Activated T-helper 1 cell treated with anti-CD3 and anti-CD28 coated beads, Interleukin-2, amount 50 U/mL, for 16 hours (primary cell): ENCODE results near the gene PSMB9.

Source experiments
- DNase-seq, 2 donors: peaks; one replicate each; pipeline ENCODE4 v3.0.0-alpha.2; 2020; ENCODE audit warnings: low read depth in 1 of 2, low spot score in 1 of 2

The PSMB9 gene

DNA sequence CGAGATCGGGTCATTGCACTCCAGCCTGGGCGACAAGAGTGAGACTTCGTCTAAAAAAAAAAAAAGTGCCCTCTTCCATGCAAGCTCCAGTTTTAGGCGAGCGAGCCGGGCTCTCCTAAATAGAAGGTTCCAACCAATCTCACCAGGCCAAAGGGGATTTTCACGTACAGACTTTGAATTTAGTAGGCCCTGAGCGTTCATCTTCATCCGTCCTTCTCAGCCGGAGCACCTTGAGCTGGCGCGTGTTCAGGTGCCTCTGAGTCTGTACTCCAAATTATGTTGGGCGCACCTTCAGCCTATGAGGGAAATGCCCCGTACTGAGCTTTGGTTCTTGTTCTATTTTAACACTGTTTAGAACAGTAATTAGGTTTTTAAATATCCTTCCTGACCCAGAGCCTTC is 14.6 kb upstream of the PSMB9 start:
- DNase-seq: no peak

DNA sequence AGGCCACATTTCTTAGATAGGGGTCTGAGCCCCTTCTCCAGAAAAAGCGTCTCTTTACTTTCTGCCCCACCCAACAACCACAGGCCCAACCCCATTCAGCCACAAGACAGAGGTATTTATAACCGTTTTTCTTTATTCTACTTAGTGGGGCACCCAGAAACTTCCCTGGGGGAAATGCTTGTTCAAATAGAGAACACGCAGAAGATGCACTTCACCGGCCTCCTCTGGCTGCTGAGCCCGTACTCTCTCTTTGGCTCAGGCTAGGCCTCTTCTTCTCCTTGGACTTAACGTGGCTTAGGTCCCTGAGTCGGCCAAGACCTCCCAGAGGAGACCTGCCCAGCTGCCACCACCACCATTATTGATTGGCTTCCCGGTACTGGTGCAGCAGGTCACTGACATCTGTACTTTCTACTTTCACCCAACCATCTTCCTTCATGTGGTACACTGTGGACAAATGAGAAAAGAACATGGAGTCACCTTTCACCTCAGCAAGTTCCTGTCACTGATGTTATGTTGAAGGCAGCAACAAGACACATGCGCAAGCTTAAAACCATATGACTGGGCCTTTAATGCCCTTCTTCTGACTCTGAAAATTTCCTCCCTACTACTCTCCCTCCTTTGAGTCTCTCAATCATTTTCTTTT is 13.3 kb upstream of the PSMB9 start:
- DNase-seq: no peak

DNA sequence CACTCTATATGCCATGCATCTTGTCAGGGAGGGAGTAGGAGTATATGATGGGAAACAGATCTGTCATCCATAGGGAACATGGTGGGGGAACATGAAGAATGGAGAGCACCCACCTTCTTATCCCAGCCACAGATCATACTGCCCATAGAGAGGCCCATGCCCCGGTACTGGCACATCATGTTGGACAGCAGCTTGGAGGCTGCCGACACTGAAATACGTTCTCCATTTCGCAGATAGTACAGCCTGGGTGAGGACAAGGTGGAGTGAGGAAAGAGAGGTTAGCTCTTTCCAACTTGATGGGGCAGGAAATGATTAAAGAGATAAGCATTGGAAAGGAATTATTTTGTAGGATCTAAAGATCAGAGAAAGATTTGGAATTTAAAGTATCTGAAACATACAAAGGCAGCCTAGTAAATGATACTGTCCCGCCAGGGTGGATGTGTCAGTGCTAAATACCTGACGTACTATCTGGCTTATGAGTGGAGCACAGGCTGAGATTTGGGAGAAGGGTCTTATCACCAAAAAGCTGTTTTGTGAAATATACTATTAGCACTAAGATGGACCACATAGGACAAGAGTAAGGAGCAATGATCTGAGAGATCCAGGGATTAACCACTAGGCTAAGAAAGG is 11.9 kb upstream of the PSMB9 start:
- no peak for DNase-seq

DNA sequence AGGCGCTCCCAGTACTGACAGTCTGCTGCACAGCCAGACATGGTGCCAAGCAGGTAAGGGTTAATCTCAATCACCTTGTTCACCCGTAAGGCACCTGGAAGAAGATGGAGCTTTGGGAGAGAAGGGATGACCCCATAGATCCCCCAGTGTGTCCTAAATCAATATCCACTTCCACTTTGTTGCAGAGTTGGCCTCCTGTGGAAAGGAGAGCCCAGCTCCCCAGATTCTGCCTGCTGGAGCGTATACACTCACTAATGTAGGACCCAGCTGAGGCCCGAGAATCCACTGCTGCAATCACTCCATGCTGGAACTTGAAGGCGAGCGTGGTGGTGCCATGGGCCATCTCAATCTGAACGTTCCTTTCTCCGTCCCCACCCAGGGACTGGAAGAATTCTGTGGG is 11.3 kb upstream of the PSMB9 start:
- DNase-seq: no peak

DNA sequence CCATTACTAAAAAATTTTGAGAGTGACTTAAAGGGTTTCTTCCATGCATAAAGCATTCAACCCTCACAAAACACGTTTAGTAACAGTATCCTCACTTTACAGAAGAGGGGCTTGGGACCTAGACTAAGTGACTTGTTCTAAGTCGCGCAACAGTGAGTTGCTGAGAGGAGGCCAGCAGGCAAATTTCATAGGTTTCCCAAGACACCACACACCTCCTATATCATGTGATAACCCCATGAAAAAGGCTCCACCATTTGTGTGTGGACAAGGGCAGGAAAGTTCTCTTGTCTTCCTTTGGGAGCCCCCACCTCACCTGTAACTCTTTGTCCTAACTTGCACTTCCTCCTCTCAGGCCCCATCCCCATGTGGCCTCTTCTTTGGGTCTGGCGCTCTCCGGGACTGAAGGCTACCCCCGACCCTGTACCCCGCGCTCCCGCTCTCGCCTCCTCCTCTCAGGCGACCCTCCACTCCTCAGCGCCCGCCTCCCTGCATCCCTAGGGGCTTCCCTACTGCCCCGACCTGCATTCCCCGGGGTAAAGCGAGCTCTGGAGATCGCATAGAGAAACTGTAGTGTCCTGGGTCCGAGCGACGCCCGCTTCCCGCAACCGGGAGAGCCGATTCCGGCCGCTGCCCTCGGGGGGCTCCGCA is 10.5 kb upstream of the PSMB9 start:
- DNase-seq: no peak

DNA sequence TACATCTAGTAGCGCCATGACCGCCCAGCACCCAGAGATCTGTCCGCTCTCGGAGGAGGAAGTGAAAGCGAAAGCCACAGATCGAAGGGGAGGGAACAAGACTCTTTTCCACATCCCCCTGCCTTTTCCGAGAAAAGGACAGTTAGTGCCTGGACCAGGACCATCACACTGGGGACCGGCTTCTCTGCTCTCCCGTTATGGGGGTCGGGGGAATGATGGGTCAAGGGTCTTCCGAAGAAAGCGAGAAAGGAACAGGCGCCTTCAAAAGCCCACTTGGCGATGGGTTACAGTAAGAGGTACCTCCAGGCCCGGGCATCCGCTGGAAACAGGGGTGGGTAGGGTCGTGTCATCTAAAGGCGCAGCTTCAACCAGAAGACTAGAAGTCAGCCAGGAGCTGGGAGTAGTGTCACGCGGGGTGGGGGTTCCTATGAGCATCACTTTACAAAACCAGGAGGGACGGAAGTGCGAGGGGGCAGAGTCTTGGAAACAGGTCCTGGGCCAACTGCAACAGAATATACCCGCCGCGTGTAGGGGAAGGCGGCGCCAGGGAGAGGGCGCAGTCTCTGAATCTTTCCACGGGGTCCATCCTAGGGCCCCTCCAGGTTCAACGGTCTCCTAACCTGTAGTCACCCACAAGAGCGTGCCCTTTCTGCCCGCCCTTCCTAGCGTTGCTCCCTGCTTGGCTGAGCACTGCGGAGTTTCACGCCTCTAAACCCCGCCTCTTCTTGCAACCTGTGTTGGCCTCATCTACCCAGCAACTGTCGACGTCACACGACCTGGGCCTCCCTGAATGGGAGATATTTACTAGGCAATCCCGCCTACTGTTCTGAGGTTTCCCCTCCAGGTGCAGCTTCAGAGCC is 9.8 kb upstream of the PSMB9 start, which contains the start of gene PSMB8:
Gene PSMB8, minus strand, starts transcription at position 69 of the 860 bp plus-strand sequence. Its CDS starts 51 bp downstream, at position 18.
- DNase-seq: peak; percentile 93 to 99

DNA sequence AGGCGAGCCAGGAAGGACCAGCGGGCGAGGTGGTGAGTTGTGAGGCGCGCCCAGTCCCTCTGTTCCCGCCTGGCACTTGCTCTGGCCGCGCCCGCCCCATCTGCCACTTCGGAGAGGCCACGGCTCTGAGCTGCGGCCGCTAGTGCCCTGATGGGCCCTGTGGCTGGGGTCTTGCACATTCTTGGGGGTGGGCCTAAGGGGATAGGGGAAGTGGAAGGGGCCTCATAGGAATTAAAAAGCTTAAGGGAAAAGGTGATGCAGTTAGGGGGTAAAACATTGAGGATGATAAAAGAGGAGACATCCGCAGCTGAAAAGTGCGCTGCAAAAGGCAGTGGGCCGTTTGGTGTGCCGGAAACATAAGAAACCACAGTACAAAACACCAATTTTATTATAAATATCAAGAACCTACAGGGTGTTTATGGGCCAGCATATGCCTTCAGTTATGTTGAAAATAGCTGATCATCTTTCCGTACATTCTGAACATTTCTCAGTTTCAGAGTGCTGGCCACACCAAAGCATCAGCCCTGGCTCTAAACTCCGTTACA is 9.1 kb upstream of the PSMB9 start:
- no peak for DNase-seq

DNA sequence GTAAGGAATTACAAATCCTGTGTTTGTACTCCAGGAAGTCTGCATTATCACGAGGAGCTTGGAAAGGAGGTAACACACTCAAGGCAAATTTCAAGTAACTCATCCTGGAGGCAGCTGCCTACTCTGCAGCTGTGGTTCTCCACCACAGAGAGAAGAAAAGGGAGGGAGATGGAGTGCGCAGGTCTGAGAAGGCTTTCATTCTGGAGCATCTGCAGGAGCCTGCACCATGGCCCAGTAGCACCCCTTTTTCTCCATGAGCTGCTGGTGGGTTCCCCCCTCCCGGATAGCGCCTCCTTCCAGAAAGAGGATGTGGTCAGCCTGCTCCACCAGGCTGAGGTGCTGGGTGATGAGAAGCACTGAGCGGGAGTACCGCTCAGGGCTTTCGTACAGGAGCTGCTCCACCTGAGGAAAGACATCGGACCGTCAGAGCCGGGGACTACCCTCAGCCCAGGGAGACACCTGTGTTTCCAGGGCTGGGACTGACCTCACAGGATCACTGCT is 8.6 kb upstream of the PSMB9 start:
- DNase-seq: no peak

DNA sequence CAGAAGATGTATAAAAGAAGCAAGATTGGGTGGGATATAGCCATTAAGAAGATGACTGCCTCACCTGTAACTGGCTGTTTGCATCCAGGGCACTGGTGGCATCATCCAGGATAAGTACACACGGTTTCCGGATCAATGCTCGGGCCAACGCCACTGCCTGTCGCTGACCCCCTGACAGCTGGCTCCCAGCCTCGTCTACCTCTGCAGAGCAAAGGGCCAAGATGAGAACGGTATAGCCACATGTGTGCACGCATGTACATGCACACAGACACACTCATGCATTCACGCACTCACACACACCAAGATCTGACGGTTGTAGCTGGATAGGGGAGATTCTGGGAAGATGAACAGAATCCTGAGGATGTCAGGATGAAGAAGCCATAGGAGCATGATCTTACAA is 7.0 kb upstream of the PSMB9 start:
- DNase-seq: no peak

DNA sequence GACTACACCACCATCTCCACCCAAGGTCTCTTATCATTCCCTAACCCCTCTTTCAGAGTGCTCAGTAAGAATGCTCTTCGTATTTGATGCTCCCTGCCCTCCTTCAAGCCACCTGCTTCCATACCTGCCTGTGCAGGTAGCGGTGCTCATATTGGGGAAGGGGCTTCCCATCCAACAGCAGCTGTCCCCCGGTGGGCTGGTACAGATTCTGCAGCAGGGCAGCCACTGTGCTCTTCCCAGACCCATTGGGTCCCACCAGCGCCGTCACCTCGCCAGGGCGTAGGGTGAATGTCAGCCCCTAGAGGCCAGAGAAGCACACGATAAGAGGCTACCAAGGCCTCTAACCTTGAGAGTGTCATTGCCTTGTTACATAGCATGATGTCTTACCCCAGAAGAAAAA is 6.2 kb upstream of the PSMB9 start:
- no peak for DNase-seq

DNA sequence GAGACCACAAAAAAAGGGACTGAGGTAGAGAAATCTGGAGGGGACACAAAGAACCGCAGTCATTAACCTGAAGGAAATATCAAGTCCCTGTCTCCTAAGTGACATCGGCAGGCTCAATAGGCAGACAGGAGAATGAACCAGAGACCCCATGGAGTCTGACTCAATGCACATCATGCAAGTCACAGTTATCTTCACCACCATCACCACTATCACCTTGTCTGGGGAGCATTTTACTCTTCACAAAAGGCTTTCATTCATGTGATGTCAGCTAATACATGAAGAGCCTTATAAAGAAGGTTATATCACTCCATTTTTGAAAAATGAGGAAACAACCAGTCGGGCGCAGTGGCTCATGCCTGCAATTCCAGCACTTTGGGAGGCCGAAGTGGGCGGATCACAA is 4.9 kb upstream of the PSMB9 start:
- DNase-seq: no peak

DNA sequence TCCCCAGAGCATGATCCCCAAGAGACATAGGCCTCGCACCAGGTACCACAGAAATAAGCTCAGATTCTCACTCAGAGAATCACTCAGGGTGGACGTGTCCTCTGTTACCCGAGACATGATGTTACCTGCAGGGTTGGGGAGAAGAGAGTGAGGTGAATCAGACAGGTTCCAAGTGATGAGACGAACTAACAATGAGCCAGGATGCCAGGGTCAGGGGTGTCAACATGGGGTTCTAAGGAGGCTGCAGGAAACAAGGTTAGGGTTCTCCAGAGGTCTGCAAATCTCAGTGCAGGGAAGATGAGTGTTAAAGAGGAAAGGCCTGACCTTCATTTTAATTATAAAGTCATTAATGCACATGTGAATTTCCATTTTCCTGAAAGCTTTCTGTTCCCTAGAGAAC is 3.0 kb upstream of the PSMB9 start:
- DNase-seq: no peak

DNA sequence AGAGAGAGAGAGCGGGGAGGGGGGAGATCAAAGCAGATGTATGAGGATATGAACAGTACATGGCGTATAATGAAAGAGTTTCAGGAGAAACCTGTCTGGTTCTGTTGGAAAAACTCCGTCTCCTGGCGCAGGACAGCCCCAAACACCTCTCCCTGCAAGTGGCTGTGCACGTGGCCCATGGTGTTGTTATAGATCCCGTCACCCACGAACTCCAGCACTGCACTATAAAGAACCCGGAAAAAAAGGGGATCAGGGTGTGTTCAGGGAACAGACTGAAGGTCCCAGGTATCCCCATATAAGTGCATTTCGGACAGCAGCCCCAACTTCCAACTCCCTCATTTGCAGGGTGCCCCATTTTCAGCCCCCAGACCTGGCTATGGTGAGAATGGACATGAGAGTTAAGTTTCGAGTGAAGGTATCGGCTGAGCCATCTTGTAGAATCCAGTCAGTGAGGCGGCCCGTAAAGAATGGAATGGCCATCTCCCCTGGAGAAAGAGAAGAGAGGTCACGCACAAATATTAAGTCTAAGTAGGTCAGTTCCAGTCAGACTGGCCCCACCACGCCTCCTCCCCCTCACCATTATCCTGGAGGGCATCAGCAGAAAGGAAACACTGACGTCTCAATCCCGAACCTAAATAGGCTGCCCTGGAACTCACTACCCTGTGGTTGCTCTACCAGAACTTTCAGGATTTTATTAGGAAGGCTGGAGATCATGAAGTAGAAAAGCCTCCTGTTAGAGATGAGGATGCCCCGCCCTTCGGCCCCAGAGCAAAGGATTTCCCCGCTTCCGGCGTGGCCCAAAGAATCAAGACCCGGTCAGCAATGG is 1.8 kb upstream of the PSMB9 start:
- no peak for DNase-seq

DNA sequence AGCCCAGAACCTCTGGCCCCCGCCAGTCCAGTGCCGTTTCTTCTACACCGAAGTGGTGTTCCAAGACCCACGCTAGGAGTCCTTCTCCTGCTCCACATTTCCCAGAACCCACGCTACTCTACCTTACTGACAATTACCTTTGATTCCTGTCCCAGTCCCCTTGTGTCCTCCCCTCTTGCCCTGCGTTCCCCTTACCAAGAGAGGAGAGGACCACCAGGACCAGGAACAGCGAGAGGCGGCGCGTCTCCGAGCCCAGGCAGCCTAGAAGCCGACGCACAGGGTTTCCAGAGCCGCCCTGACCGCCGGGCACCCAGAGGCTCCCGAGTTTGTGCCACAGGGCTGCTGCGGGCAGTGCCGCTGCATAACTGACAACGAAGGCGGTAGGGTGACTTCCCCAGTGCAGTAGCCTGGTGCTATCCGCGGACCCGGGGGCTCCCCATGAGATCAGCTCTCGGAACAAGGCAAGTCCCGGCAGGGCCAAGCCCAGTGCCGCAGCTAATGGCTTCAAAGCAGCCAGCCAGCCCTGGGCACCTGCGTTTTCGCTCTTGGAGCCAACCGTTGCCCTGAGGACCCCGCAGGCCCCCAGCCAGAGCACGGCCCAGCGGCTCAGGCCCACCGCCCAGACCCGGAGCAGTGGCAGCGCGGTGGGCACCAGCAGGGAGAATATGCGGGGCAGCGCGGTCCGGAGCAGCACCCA is 1.0 kb upstream of the PSMB9 start:
- DNase-seq: peak; percentile 35 to 43

DNA sequence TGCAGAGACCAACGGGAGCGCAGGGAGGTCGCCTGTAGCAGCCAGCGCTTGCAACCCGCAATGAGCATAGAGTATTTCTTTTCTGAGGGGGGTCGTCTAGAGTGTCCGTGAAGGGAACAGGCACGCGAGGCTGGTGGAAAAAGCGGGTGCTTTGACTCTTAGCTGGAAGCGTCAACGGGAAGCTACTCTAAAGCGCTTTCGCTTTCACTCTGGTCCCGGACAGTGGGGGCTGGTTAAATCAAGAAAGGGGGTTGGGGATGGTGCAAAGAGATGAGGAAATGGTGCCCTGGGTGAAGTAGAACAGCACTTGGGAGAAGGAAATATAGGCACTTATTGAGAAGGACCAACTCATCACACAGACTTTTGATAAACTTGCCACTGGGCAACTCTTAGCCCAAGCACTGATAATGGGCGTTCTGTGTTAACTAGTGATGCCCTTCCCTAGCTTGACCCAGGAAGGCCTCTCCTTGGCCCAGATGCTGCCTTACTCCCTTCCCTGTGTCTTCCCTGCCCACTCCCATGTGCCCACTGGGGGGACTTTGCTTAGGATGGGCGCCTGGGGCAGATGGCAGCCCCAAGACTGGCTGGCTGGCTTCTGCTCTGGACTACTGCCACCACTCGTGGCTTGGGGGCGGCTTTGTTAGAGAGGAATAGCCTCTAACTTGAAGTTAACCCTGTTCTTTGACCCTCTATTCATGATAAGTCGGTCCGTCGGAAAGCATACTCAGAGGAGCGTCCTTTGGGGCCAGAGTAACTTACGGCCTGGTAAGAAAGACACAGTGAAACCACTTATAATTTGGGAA is 585 bp downstream of the PSMB9 start:
- peak in 1 of 2 donors; percentile 40 for DNase-seq

DNA sequence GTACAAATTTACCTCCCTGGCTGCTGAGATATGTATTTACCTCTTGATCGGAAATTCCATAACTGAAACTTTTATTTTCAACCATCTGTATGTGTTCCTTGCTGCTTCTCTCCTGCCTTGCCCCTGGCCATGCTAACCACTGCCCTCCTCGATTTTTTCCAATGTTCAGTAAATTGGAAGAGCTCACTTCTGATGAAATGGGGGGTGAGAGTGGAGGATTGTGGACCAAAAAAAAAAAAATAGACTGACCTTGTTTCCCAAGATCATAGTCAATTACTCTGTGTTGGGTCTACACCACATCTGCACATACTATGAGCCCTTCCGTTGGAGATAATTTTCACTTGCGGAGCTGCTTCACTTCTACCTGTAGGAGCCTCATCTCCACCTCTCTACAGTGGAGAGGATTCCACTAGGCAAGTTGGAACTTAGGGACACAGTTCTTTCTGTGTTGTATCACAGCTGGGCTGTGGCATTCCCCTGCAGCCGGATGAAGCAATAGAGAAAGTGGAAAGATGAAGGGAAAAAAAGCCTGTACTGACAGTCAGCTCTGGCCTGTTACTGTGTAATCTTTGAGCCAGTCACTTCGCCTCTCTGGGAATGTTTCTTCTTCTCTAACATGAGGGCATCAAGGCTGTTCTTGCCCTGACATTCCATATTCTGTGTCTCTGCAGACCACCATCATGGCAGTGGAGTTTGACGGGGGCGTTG is 1.6 kb downstream of the PSMB9 start:
- no peak for DNase-seq

DNA sequence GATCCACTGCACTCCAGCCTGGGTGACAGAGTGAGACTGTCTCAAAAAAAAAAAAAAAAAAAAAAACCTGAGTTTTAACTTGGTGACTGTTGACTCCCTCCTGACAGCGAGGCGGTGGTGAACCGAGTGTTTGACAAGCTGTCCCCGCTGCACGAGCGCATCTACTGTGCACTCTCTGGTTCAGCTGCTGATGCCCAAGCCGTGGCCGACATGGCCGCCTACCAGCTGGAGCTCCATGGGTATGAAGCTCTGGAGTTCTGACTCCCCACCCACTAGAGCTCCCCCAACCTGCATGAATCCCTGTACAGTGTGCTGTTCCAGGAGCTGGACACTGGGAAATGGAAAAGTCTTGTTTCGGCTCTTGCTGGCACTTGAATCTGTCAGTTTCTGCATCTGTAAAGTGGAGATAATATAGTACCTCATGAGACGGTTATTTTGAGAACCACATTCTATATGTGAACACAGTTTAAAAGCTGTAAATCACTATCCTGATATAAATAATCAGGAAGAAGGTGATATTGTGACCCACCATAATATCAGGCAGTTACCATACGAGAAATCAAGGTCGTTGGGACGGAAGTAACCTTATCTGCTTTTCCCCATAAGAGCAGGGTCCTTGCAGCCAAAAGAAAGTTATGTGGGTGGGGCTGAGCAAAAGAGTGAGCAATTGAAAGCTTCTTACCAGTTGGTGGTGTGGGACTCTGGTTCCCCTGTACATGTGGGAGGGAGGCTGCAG is 3.3 kb downstream of the PSMB9 start:
- DNase-seq: no peak

DNA sequence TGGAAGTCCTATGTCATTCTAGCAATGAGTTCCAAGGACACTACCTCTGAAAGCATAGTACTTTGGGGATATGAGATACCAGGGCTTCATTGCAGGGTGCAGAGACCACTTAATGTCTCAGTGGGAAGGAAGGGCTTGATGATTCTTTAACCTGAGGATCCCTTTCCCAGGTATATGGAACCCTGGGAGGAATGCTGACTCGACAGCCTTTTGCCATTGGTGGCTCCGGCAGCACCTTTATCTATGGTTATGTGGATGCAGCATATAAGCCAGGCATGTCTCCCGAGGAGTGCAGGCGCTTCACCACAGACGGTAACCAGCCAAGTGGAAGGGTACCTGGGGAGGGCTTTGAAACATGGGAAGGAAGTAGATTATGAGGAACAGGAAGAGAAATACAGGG is 4.2 kb downstream of the PSMB9 start:
- DNase-seq: no peak
